Choroid plexus epithelial cell (primary cell): Measurements from ENCODE around the gene PIK3AP1.
A peak's percentile ranks its signal among the peaks of the same experiment; 100 is the strongest.
"Not testable (repeated sequence)": the region's sequence is repeated elsewhere in the genome, so short reads cannot be mapped to it uniquely, and the experiment has no call there.

Experiments used
- DNase-seq: peaks from one replicate; pipeline ENCODE4 v3.0.0-alpha.2; 2010; ENCODE audit warnings: low read depth
- H3K4me3 ChIP-seq: 2 replicates; pipeline ENCODE4 v1.5.1; 2011; ENCODE audit warnings: low read depth, mild to moderate bottlenecking, control low read depth, low read length, moderate library complexity
- TF ChIP-seq, protein P1 (sequence below): conservative IDR thresholded peaks from 2 replicates; pipeline ENCODE4 v1.5.1; 2011; ENCODE audit warnings: low read depth, mild to moderate bottlenecking, control low read depth, inconsistent platforms, low read length, moderate library complexity

The PIK3AP1 gene

DNA sequence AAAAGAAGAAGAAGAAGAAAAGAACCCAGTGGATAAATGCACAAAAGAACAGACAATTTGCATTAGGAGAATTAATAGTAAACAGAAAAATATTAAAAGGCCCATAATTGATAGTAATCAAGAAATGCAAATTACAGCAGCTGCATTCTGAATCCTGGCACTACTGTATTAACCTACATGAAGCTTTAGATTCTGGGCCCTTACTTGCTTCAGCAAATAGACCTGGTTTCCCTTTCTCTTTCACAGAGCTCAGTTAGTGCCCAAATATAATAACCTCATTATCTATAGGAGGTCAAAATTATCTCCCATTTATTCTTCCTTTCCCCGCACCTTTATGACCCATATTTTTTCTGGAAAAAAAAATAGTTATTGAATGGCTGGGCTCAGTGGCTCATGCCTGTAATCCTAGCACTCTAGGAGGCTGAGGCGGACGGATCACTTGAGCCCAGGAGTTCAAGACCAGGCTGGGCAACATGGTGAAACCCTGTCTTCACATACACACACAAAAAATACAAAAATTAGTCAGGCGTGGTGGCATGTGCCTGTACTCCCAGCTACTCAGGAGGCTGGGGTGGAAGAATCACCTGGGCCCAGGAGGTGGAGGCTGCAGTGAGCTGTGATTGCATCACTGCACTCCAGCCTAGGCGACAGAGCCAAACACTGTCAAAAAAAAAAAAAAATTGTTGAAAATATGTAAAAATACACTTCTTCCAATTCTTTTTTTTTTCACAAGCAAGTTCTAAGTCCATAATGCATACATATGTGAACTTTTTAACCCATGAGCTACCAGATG lies 36.0 kb upstream of the PIK3AP1 start:
- TF ChIP-seq, protein P1, sequence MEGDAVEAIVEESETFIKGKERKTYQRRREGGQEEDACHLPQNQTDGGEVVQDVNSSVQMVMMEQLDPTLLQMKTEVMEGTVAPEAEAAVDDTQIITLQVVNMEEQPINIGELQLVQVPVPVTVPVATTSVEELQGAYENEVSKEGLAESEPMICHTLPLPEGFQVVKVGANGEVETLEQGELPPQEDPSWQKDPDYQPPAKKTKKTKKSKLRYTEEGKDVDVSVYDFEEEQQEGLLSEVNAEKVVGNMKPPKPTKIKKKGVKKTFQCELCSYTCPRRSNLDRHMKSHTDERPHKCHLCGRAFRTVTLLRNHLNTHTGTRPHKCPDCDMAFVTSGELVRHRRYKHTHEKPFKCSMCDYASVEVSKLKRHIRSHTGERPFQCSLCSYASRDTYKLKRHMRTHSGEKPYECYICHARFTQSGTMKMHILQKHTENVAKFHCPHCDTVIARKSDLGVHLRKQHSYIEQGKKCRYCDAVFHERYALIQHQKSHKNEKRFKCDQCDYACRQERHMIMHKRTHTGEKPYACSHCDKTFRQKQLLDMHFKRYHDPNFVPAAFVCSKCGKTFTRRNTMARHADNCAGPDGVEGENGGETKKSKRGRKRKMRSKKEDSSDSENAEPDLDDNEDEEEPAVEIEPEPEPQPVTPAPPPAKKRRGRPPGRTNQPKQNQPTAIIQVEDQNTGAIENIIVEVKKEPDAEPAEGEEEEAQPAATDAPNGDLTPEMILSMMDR = no peak
- no peak overlapping the region for H3K4me3 ChIP-seq
- no peak for DNase-seq

DNA sequence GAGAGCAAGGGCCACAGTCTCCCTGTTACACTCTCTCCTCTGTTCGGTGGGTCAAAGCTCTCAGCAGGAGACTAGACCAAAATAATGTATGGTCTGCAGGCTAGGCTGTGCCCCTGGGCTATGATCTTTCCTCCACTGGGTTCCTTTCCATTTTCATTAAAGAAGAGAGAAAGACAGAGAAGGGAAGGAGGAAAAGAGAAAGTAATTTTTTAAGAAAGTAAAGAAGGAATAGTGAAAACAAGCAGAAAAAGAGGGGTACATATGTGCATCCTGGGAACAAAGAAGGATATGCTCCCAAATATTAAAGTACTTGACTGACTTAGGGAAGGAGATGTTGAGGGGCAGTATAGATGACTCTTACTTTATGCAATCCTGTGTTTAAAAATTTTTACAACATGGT lies 33.6 kb upstream of the PIK3AP1 start:
- no peak overlapping the region for H3K4me3 ChIP-seq
- TF ChIP-seq, protein P1 = no peak
- DNase-seq = no peak

DNA sequence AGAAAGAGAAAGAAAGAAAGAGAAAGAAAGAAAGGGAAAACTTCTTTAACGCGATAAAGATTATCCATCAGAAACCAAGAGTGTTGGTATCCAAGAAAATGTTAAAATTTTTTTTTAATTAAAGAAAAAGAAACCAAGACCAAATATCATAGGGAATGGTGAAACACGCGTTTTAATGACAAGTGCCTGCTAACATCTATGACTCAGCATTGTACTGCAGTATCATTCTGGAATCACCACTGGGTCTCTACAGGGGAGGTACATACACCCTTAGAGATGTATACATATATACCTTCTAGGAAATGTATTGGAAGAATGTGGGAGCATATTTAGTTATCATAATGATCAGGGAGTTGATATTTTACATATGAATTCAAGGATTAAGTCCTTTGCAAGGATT lies 32.1 kb upstream of the PIK3AP1 start:
- no peak overlapping the region for H3K4me3 ChIP-seq
- no peak for DNase-seq
- TF ChIP-seq, protein P1 = no peak

DNA sequence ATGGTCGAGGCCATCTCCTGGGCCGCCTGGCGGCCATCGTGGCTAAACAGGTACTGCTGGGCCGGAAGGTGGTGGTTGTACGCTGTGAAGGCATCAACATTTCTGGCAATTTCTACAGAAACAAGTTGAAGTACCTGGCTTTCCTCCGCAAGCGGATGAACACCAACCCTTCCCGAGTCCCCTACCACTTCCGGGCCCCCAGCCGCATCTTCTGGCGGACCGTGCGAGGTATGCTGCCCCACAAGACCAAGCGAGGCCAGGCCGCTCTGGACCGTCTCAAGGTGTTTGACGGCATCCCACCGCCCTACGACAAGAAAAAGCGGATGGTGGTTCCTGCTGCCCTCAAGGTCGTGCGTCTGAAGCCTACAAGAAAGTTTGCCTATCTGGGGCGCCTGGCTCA lies 30.0 kb upstream of the PIK3AP1 start:
- not testable (repeated sequence) for DNase-seq, H3K4me3 ChIP-seq

DNA sequence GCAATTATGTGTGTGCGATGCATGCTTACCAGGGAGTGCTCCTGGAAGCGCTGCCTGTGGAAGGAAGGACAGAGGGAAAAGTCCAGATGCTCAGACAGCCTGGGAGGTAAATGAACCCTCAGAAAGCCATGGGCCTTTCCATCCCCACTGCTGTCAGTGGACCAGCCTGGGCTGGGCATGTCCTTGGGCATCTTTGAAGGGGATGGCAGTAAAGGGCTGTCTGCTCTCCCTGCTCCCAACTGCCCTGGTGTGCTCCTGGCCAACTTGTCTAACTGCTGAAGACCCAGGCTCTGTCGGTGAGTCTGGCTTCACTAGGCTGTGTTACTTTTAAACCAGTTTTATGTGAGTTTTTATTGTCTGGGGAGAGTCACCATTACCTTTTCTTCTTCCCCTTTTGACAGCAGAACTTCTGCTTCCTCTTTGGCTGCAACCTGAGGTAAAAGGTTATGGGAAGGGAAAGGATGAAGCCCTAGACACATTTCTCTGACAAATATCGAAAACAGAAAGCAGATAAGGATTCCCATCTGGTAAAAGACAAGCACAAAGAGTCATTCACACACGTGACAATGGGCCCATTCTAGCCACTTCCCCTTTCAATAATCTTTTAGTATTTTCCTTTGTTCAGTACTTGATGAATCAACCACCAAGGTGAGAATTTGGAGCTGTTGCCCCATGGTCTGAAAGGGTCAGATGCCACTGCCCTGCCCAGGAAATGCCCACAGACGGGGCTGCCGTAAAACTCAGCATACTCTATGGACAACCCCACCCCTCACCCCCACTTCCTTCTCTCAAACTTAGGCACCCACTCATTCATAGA lies 27.6 kb upstream of the PIK3AP1 start:
- DNase-seq = no peak
- H3K4me3 ChIP-seq = no peak overlapping the region
- TF ChIP-seq, protein P1 = no peak

DNA sequence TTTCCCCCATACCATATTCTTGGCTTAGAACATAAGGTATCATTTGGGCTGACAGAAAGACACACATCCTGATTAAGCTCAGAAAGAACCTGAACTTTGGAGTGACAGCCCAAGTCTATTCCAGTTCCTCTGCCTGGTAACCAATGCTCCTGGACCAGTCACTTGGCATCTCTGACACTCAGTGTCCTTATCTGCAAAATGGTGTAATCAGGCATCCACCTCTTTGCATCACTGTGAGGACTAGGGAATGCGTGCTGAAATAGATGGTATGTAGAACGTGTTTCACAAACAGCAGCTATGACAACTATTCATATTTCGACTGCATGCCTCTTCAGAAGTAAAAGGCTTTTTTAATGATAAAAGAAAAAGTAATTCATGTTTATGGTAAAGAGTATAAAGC lies 26.2 kb upstream of the PIK3AP1 start:
- no peak overlapping the region for H3K4me3 ChIP-seq
- peak; percentile 51 for DNase-seq
- TF ChIP-seq, protein P1 = no peak

DNA sequence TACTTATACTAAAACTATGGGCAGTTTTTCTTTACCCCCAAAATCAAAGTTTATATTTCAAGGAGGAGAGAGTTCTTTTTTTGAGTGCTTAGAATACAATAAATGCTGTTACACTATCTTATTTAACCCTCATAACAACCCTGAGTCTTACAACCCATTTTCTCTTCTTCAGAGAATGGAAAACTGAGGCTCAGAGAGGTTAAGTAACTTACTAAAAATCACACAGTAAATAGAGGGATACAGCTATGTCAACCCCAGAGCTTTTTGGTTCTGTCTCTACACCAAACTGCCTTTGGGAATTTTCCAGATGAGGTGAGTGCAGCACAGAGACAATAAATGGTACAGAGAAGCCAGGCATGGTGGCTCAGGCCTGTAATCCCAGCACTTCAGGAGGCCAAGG lies 25.6 kb upstream of the PIK3AP1 start:
- no peak for DNase-seq
- TF ChIP-seq, protein P1 = no peak
- no peak overlapping the region for H3K4me3 ChIP-seq
